HepG2 (cell line): ENCODE measurements around the gene IQCE. TPM values are rescaled to one million over a fixed set of nuclear protein-coding genes. Genes with fewer than 3 reads are reported as not detected.
A peak's percentile ranks its signal among the peaks of the same experiment; 100 is the strongest.

Experiments
- EHMT2 ChIP-seq: fragments of 200-600 bp; sonication (generic); IDR thresholded peaks from 2 replicates; pipeline ENCODE4 v1.7.0; 2017; ENCODE audit warnings: antibody characterized with exemption, low read depth, low read length, borderline replicate concordance
- HES4 ChIP-seq: sonication (generic); formaldehyde crosslinking; IDR thresholded peaks from 2 replicates; pipeline ENCODE4 v1.9.0; 2021; ENCODE audit warnings: mild to moderate bottlenecking, missing genetic modification reagents, borderline replicate concordance
- HMG20A ChIP-seq: IDR thresholded peaks from 2 replicates; pipeline ENCODE4 v1.6.1; 2016; ENCODE audit warnings: borderline replicate concordance
- HNRNPLL ChIP-seq: fragments of 200-400 bp; formaldehyde crosslinking; IDR thresholded peaks from 2 replicates; pipeline ENCODE4 v1.6.1; 2017; ENCODE audit warnings: mild to moderate bottlenecking, low read depth, low read length; ENCODE audit not compliant: poor library complexity, severe bottlenecking
- HOXA5 ChIP-seq: sonication (generic); formaldehyde crosslinking; IDR thresholded peaks from 2 replicates; pipeline ENCODE4 v1.4.0; 2020; ENCODE audit warnings: missing genetic modification reagents
- PAXIP1 ChIP-seq: sonication (generic); formaldehyde crosslinking; conservative IDR thresholded peaks from 2 replicates; pipeline ENCODE4 v1.4.0; 2020; ENCODE audit warnings: mild to moderate bottlenecking, missing genetic modification reagents, moderate library complexity
- STAG1 ChIP-seq: sonication (generic); formaldehyde crosslinking; IDR thresholded peaks from 2 replicates; pipeline ENCODE4 v1.4.0; 2020; ENCODE audit warnings: missing genetic modification reagents
- ZBTB21 ChIP-seq: sonication (generic); formaldehyde crosslinking; IDR thresholded peaks from 2 replicates; pipeline ENCODE4 v1.4.0; 2020; ENCODE audit warnings: missing genetic modification reagents
- ZNF207 ChIP-seq: fragments of 450-650 bp; IDR thresholded peaks from 2 replicates; pipeline ENCODE4 v1.6.1; 2016; ENCODE audit warnings: antibody characterized with exemption, borderline replicate concordance
- ZNF263 ChIP-seq: sonication (generic); formaldehyde crosslinking; IDR thresholded peaks from 2 replicates; pipeline ENCODE4 v1.4.0; 2020; ENCODE audit warnings: missing genetic modification reagents
- ZNF318 ChIP-seq: sonication (generic); formaldehyde crosslinking; IDR thresholded peaks from 2 replicates; pipeline ENCODE4 v1.4.0; 2020; ENCODE audit warnings: mild to moderate bottlenecking, missing genetic modification reagents
- ZNF891 ChIP-seq: sonication (generic); formaldehyde crosslinking; IDR thresholded peaks from 2 replicates; pipeline ENCODE4 v1.5.0; 2020; ENCODE audit warnings: mild to moderate bottlenecking, missing genetic modification reagents
- ZSCAN12 ChIP-seq: sonication (generic); formaldehyde crosslinking; IDR thresholded peaks from 2 replicates; pipeline ENCODE4 v1.9.0; 2021; ENCODE audit warnings: mild to moderate bottlenecking, missing genetic modification reagents
- ZUFSP ChIP-seq: sonication (generic); formaldehyde crosslinking; IDR thresholded peaks from 2 replicates; pipeline ENCODE4 v1.9.0; 2021; ENCODE audit warnings: missing genetic modification reagents, mild to moderate bottlenecking, borderline replicate concordance
- polyA plus RNA-seq, 8 experiments: library from polyadenylated mRNA; depleted of rRNA in 3 of 8; stranded (reverse) in 7 of 8; unstranded in 1 of 8; fragments of >200 nt; fragmentation: Illumina TruSeq in 4 of 8; extraction: Trizol in 4 of 8; gene quantifications; 2 replicates each; pipeline versions ENCODE4 v1.2.1 to v1.2.3, GENCODE V29; 2011 to 2016; ENCODE audit warnings: low read depth in 4 of 8, missing spikeins in 1 of 8, mixed read lengths in 1 of 8; ENCODE audit not compliant: insufficient read depth in 1 of 8
- total RNA-seq, 5 experiments: library from RNA; depleted of rRNA; stranded (reverse); fragments of >200 nt; fragmentation: Illumina TruSeq; extraction: Trizol; gene quantifications; 2 replicates each; pipeline ENCODE4 v1.2.3, GENCODE V29; 2016; ENCODE audit warnings: low read depth in 1 of 5

The IQCE gene
- total and polyA plus RNA-seq, 2 of the 13 experiments (the other 11 are each of a cell fraction or from before 2014, with no cell fraction given), result 1.5 to 2.5 TPM

GRCh38 chr7:2510130-2510776 is 48.5 kb upstream of the IQCE start (continued):
- TF ChIP-seq ZNF318 (CRISPR knock-in tag), result no peak
- no peak for TF ChIP-seq PAXIP1 (CRISPR knock-in tag)
- TF ChIP-seq ZBTB21 (CRISPR knock-in tag), result no peak
- TF ChIP-seq ZSCAN12 (CRISPR knock-in tag), result no peak
- TF ChIP-seq HES4 (CRISPR knock-in tag), result 0 out of 2 replicates have a peak, but pooled peaks have one; percentile 23
- TF ChIP-seq ZNF891, result no peak
- no peak for TF ChIP-seq HOXA5 (CRISPR knock-in tag)
- TF ChIP-seq ZNF207, result no peak
- no peak for TF ChIP-seq ZUFSP (CRISPR knock-in tag)
- no peak for TF ChIP-seq ZNF263 (CRISPR knock-in tag)
- no peak for TF ChIP-seq HMG20A (CRISPR knock-in tag)
- peak; percentile 2 for TF ChIP-seq HNRNPLL
- TF ChIP-seq EHMT2, result no peak
- TF ChIP-seq STAG1, result no peak
